ENCODE measurements around the gene VIM.

The VIM gene

GRCh38 chr10:17219024-17219423 is 9.0 kb upstream of the VIM start:
- no peak overlapping the region for H3K27ac ChIP-seq
- DNase-seq (ENCODE audit: low read depth, low spot score), result no peak
- H3K36me3 ChIP-seq (ENCODE audit: insufficient read depth, low read length), result no peaks in the 10 kb centered on the region
- TF ChIP-seq POLR2AphosphoS5 (IDR thresholded peaks at IDR 0.05; ENCODE audit: borderline replicate concordance, low read depth, low read length) (no peak), EZH2 (IDR thresholded peaks at IDR 0.05) (no peak), FOXP2 (optimal IDR thresholded peaks at IDR 0.05; ENCODE audit: control extremely low read depth, extremely low read length, insufficient read depth) (no peak)
- no peak overlapping the region for H3K9ac ChIP-seq (ENCODE audit: insufficient read length)
- H3K9me3 ChIP-seq (ENCODE audit: low read depth, low read length), result no peaks in the 10 kb centered on the region; the same call in 1 of the 2 replicates
- no peak overlapping the region for H3K4me3 ChIP-seq

GRCh38 chr10:17220652-17221100 is 7.4 kb upstream of the VIM start:
- no peak for DNase-seq (ENCODE audit: low read depth, low spot score)
- no peaks in the 10 kb centered on the region; the same call in 1 of the 2 replicates for H3K9me3 ChIP-seq (ENCODE audit: low read depth, low read length)
- no peak overlapping the region for H3K27ac ChIP-seq
- H3K4me3 ChIP-seq, result no peak overlapping the region
- no peaks in the 10 kb centered on the region for H3K36me3 ChIP-seq (ENCODE audit: insufficient read depth, low read length)
- no peak overlapping the region for H3K9ac ChIP-seq (ENCODE audit: insufficient read length)
- TF ChIP-seq EZH2 (IDR thresholded peaks at IDR 0.05) (no peak), POLR2AphosphoS5 (IDR thresholded peaks at IDR 0.05; ENCODE audit: borderline replicate concordance, low read depth, low read length) (no peak), FOXP2 (optimal IDR thresholded peaks at IDR 0.05; ENCODE audit: control extremely low read depth, extremely low read length, insufficient read depth) (no peak)

GRCh38 chr10:17222329-17222728 is 5.7 kb upstream of the VIM start:
- no peak overlapping the region for H3K4me3 ChIP-seq
- H3K27ac ChIP-seq, result no peak overlapping the region
- no peaks in the 10 kb centered on the region for H3K36me3 ChIP-seq (ENCODE audit: insufficient read depth, low read length)
- TF ChIP-seq FOXP2 (optimal IDR thresholded peaks at IDR 0.05; ENCODE audit: control extremely low read depth, extremely low read length, insufficient read depth) (no peak), EZH2 (IDR thresholded peaks at IDR 0.05) (no peak), POLR2AphosphoS5 (IDR thresholded peaks at IDR 0.05; ENCODE audit: borderline replicate concordance, low read depth, low read length) (no peak)
- no peak for DNase-seq (ENCODE audit: low read depth, low spot score)
- H3K9ac ChIP-seq (ENCODE audit: insufficient read length), result no peak overlapping the region
- H3K9me3 ChIP-seq (ENCODE audit: low read depth, low read length), result no peaks in the 10 kb centered on the region

- H3K9me3 ChIP-seq (ENCODE audit: low read depth, low read length), result no peaks in the 10 kb centered on the region
- TF ChIP-seq POLR2AphosphoS5 (IDR thresholded peaks at IDR 0.05; ENCODE audit: borderline replicate concordance, low read depth, low read length) (no peak), EZH2 (IDR thresholded peaks at IDR 0.05) (no peak), FOXP2 (optimal IDR thresholded peaks at IDR 0.05; ENCODE audit: control extremely low read depth, extremely low read length, insufficient read depth) (no peak)
These were observed 2.2 kb upstream of the VIM start for GRCh38 chr10:17225808-17226207.

GRCh38 chr10:17226891-17227303 is 1.1 kb upstream of the VIM start:
- Histone ChIP-seq H3K36me3 (ENCODE audit: insufficient read depth, low read length) (peaks cover 12% of the 10 kb centered on the region), H3K9me3 (ENCODE audit: low read depth, low read length) (no peaks in the 10 kb centered on the region), H3K4me3 (no peak overlapping the region), H3K27ac (no peak overlapping the region), H3K9ac (ENCODE audit: insufficient read length) (no peak overlapping the region)
- DNase-seq (ENCODE audit: low read depth, low spot score), result no peak
- TF ChIP-seq FOXP2 (optimal IDR thresholded peaks at IDR 0.05; ENCODE audit: control extremely low read depth, extremely low read length, insufficient read depth) (no peak), POLR2AphosphoS5 (IDR thresholded peaks at IDR 0.05; ENCODE audit: borderline replicate concordance, low read depth, low read length) (no peak), EZH2 (IDR thresholded peaks at IDR 0.05) (no peak)

More at GRCh38 chr10:17225808-17226207, 2.2 kb upstream of the VIM start:
- Histone ChIP-seq H3K36me3 (ENCODE audit: insufficient read depth, low read length) (peaks cover under 1% of the 10 kb centered on the region; the same call in 1 of the 2 replicates), H3K9ac (ENCODE audit: insufficient read length) (no peak overlapping the region), H3K27ac (no peak overlapping the region), H3K4me3 (no peak overlapping the region)
- DNase-seq (ENCODE audit: low read depth, low spot score), result no peak

- peaks cover 18% of the 10 kb centered on the region for H3K36me3 ChIP-seq (ENCODE audit: insufficient read depth, low read length)
- no peak for TF ChIP-seq POLR2AphosphoS5 (IDR thresholded peaks at IDR 0.05; ENCODE audit: borderline replicate concordance, low read depth, low read length)
- TF ChIP-seq EZH2 (IDR thresholded peaks at IDR 0.05), result no peak
- TF ChIP-seq FOXP2 (optimal IDR thresholded peaks at IDR 0.05; ENCODE audit: control extremely low read depth, extremely low read length, insufficient read depth), result no peak
- no peak overlapping the region for H3K27ac ChIP-seq
- peak overlapping the region; percentile 88 for H3K4me3 ChIP-seq
- no peak for DNase-seq (ENCODE audit: low read depth, low spot score)
- no peak overlapping the region for H3K9ac ChIP-seq (ENCODE audit: insufficient read length)
- no peaks in the 10 kb centered on the region for H3K9me3 ChIP-seq (ENCODE audit: low read depth, low read length)
These were observed 512 bp upstream of the VIM start for GRCh38 chr10:17227367-17228090.

- no peak for DNase-seq (ENCODE audit: low read depth, low spot score)
- TF ChIP-seq FOXP2 (optimal IDR thresholded peaks at IDR 0.05; ENCODE audit: control extremely low read depth, extremely low read length, insufficient read depth) (no peak), POLR2AphosphoS5 (IDR thresholded peaks at IDR 0.05; ENCODE audit: borderline replicate concordance, low read depth, low read length) (peak; percentile 80)
- H3K9me3 ChIP-seq (ENCODE audit: low read depth, low read length), result no peaks in the 10 kb centered on the region
- H3K27ac ChIP-seq, result peak overlapping the region; percentile 70; the same call in 1 of the 2 replicates
- peaks cover 32% of the 10 kb centered on the region for H3K36me3 ChIP-seq (ENCODE audit: insufficient read depth, low read length)
- H3K4me3 ChIP-seq, result peak overlapping the region; percentile 88
- peak overlapping the region; percentile 78 for H3K9ac ChIP-seq (ENCODE audit: insufficient read length)
These were observed 1.1 kb downstream of the VIM start for GRCh38 chr10:17229016-17229716.

- DNase-seq (ENCODE audit: low read depth, low spot score), result no peak
- Histone ChIP-seq H3K9me3 (ENCODE audit: low read depth, low read length) (no peaks in the 10 kb centered on the region), H3K9ac (ENCODE audit: insufficient read length) (peak overlapping the region; percentile 62), H3K4me3 (peak overlapping the region; percentile 88), H3K27ac (no peak overlapping the region), H3K36me3 (ENCODE audit: insufficient read depth, low read length) (peaks cover 37% of the 10 kb centered on the region)
- no peak for TF ChIP-seq FOXP2 (optimal IDR thresholded peaks at IDR 0.05; ENCODE audit: control extremely low read depth, extremely low read length, insufficient read depth)
- no peak for TF ChIP-seq POLR2AphosphoS5 (IDR thresholded peaks at IDR 0.05; ENCODE audit: borderline replicate concordance, low read depth, low read length)
- TF ChIP-seq EZH2 (IDR thresholded peaks at IDR 0.05), result no peak
These were observed 1.6 kb downstream of the VIM start for GRCh38 chr10:17229717-17229966.

Measured in SK-N-MC (cell line).